Prostate gland (tissue), 2 donors: ENCODE measurements around the gene HNRNPH3.

Experiments used
- CTCF ChIP-seq, 4 experiments: fragments of 200-600 bp in 2 of 4; fragments of 450-650 bp in 2 of 4; sonication (generic) in 2 of 4; IDR thresholded peaks; 1 replicate in 3 of 4; 2 replicates in 1 of 4; pipeline ENCODE4 v1.5.1; 2016 to 2019; ENCODE audit warnings: antibody characterized with exemption in 4 of 4, mild to moderate bottlenecking in 2 of 4, moderate library complexity in 2 of 4
- POLR2A ChIP-seq: fragments of 450-650 bp; IDR thresholded peaks from one replicate; pipeline ENCODE4 v1.6.1; 2016; ENCODE audit warnings: antibody characterized with exemption, mild to moderate bottlenecking
- POLR2AphosphoS5 ChIP-seq: sonication (generic); formaldehyde crosslinking; IDR thresholded peaks from one replicate; pipeline ENCODE4 v1.6.1; 2017; ENCODE audit warnings: antibody characterized with exemption

- no peak for TF ChIP-seq CTCF (IDR thresholded peaks at IDR 0.05)
- TF ChIP-seq POLR2AphosphoS5 = no peak
- TF ChIP-seq POLR2A = no peak
These were observed 27.3 kb downstream of the HNRNPH3 start for GRCh38 chr10:68359189-68359588.
